ENCODE data around the gene NUP50. TPM values are rescaled to one million over a fixed set of nuclear protein-coding genes. Genes with fewer than 3 reads are reported as not detected.

Gene NUP50
- total and polyA plus RNA-seq, 2 of the 13 experiments (the other 11 are each of a cell fraction or from before 2014, with no cell fraction given), result 14.2 to 52.4 TPM

DNA sequence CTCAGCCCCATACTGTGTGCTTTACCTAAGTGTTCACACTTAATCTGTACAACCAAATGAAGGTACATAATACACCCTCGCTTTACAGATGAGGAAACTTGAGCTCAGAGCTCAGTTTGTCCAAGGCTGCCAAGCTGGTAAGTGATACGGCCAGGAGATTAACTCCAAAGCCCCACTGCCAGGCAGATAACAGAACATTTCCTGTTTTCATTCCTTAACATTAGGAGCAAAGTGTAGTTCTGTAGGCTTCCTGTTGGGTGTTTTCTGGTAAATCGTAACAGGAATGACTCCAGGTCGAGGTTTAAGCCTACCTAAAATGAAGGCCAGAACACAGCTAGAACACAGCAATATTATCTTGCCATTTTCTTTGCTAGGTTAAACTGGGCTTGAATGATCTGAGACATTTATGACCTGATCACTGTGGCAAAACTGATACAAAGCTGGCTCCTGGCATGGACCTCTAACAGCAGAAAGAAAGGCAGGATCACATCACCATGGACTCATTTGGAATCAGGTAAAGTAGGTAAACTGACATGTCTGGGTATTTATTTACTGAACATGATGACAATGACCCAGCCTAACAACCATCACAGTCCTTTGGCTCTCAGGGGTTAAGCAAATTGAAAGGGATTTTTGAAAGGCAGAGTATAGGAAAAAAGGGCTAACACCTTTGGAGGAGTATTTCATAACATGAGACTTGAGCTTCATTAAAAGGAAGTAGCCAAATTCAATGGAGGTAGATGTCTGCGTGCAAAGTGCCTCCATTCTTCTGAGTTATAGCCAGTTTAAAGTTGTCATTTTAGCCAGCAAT is 3.9 kb upstream of the NUP50 start (continued):
- TF ChIP-seq HNF1A (IDR thresholded peaks at IDR 0.05; ENCODE audit: low read depth) (no peak; the same call in 1 of the 2 replicates), HNF1A (CRISPR knock-in tag; IDR thresholded peaks at IDR 0.05; ENCODE audit: borderline replicate concordance) (peak; percentile 19; the same call in 1 of the 2 replicates), ZNF83 (CRISPR knock-in tag; IDR thresholded peaks at IDR 0.05; ENCODE audit: borderline replicate concordance) (no peak), MIXL1 (CRISPR knock-in tag; IDR thresholded peaks at IDR 0.05) (peak; percentile 65; the same call in 1 of the 2 replicates), TBL1XR1 (IDR thresholded peaks at IDR 0.05; ENCODE audit: borderline replicate concordance, low read length, partially characterized antibody) (no peak), ZNF556 (CRISPR knock-in tag; IDR thresholded peaks at IDR 0.05; ENCODE audit: borderline replicate concordance) (no peak), NR2F2 (IDR thresholded peaks at IDR 0.05; ENCODE audit: borderline replicate concordance, low read depth) (no peak), SPEN (CRISPR knock-in tag; IDR thresholded peaks at IDR 0.05; ENCODE audit: low read depth) (no peak; the same call in 1 of the 2 replicates), HOMEZ (CRISPR knock-in tag; IDR thresholded peaks at IDR 0.05; ENCODE audit: low read depth) (peak; percentile 22; the same call in 1 of the 2 replicates), ZNF747 (CRISPR knock-in tag; IDR thresholded peaks at IDR 0.05; ENCODE audit: borderline replicate concordance) (no peak), PCBP1 (IDR thresholded peaks at IDR 0.05; ENCODE audit: borderline replicate concordance, low read depth, low read length) (no peak), ISX (CRISPR knock-in tag; conservative IDR thresholded peaks at IDR 0.05) (no peak), PPARG (CRISPR knock-in tag; conservative IDR thresholded peaks at IDR 0.05) (no peak; the same call in 1 of the 2 replicates), FOXJ3 (CRISPR knock-in tag; IDR thresholded peaks at IDR 0.05; ENCODE audit: borderline replicate concordance) (no peak), ZNF672 (CRISPR knock-in tag; IDR thresholded peaks at IDR 0.05) (no peak), ZNF234 (CRISPR knock-in tag; conservative IDR thresholded peaks at IDR 0.05) (no peak), ZNF784 (CRISPR knock-in tag; IDR thresholded peaks at IDR 0.05; ENCODE audit: borderline replicate concordance) (no peak), ATAD3A (CRISPR knock-in tag; IDR thresholded peaks at IDR 0.05) (no peak), ZSCAN30 (CRISPR knock-in tag; IDR thresholded peaks at IDR 0.05) (no peak)
- TF ChIP-seq, protein P1, sequence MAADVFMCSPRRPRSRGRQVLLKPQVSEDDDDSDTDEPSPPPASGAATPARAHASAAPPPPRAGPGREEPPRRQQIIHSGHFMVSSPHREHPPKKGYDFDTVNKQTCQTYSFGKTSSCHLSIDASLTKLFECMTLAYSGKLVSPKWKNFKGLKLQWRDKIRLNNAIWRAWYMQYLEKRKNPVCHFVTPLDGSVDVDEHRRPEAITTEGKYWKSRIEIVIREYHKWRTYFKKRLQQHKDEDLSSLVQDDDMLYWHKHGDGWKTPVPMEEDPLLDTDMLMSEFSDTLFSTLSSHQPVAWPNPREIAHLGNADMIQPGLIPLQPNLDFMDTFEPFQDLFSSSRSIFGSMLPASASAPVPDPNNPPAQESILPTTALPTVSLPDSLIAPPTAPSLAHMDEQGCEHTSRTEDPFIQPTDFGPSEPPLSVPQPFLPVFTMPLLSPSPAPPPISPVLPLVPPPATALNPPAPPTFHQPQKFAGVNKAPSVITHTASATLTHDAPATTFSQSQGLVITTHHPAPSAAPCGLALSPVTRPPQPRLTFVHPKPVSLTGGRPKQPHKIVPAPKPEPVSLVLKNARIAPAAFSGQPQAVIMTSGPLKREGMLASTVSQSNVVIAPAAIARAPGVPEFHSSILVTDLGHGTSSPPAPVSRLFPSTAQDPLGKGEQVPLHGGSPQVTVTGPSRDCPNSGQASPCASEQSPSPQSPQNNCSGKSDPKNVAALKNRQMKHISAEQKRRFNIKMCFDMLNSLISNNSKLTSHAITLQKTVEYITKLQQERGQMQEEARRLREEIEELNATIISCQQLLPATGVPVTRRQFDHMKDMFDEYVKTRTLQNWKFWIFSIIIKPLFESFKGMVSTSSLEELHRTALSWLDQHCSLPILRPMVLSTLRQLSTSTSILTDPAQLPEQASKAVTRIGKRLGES (CRISPR knock-in tag; IDR thresholded peaks at IDR 0.05; ENCODE audit: borderline replicate concordance), result no peak
